ENCODE data around the gene PSMG2. TPM values are rescaled to one million over a fixed set of nuclear protein-coding genes. Genes with fewer than 3 reads are reported as not detected.

The PSMG2 gene
- total RNA-seq (2012; rRNA removed) (59.5 and 60.8 TPM in 2 replicates), polyA plus RNA-seq (2012; rRNA removed) (30.4 and 34.4 TPM in 2 replicates), Bru-seq, nascent RNA (percentile 66 among the genes with signal in this experiment), BruChase-seq, experiment 1, labeled RNA remaining after a 6-hour chase (percentile 71 among the genes with signal in this experiment), BruChase-seq, experiment 2, labeled RNA remaining after a 2-hour chase (percentile 62 among the genes with signal in this experiment)
- 16.0 and 17.5 TPM in 2 replicates for polyA plus RNA-seq (2012; cell fraction: cytosol; rRNA removed)
- 5.7 and 26.1 TPM in 2 replicates for polyA plus RNA-seq (2012; cell fraction: nucleus; rRNA removed; ENCODE audit: low replicate concordance)
- long read RNA-seq, transcript PSMG2-201 (7 exons, 1,686 nt) = major isoform, 44 of 48 reads
- long read RNA-seq, partial matches to known transcripts = 2 of 48 reads
- long read RNA-seq, other reads (novel, unspliced or antisense) = 2 of 48 reads

DNA sequence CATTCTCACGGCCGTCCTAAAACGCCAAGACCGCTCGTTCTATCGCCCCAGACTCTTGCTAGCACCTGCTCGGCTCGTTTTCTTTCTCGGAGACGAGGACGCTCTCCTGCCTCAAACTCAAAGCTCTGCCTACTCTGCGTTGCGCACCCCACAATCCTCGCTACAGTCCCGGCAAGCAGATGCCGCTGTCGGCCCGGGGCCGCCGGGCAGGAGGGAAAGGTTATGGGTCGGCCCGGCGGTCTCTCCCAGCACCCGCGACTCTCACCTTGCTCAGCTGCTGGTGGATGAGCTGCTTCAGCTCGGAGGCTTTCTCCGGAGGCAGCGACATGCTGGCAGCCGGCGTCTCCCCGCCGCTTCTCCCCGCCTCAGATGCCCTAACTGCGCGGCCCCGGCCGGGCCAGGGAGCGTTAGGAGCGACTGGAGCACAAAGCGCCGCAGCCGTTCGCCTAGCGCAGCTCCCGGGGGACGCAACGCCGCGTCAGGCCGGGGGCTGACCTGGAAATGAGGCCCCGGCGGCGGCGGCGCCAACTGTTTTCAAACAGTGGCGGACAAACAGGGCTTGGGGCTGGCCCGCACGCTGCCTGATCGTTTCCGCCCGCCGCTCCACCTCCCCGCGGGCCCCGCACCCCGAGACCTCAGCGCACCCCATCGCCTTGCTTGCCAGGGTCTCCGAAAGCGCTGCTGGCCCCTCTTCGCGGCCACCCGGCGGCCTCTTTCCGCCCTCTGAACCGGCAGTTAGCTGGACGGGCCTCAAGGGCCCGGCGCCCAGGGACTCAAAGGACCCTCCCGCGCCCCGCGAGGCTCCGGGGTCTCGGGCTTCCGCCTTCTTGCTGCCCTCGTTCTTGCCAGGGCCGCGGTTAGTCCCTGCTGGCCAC, at the start of gene PSMG2, which contains the start of gene CEP76:
PSMG2 (plus strand) TSS at position 822 of the 875 bp plus-strand sequence. CDS start 66 bp downstream, outside the sequence.
CEP76 (minus strand) TSS at position 503 of the 875 bp plus-strand sequence; CDS start at position 328, 175 bp downstream.
- DNase-seq (peak; percentile 84), ATAC-seq (ENCODE audit: low read depth) (peak; percentile 94)
- peak within 1 kb of the TSS; percentile 95 for H3K14ac ChIP-seq (replicated peaks; ENCODE audit: low read depth, low read length)
- dilution Hi-C loops (cut with HindIII; ENCODE audit: low sequenced_read_pairs, unreplicated experiment) = no loop called here
- peak within 1 kb of the TSS; percentile 56; the same call in 1 of the 3 replicates for H2BK15ac ChIP-seq (ENCODE audit: low read depth, low read length)
- H4K5ac ChIP-seq (ENCODE audit: low read depth, low read length) = peak within 1 kb of the TSS; percentile 76
- H4K91ac ChIP-seq (ENCODE audit: insufficient read depth, low read depth, low read length) = peak within 1 kb of the TSS; percentile 99
- TF ChIP-seq MAZ (IDR thresholded peaks at IDR 0.05; ENCODE audit: borderline replicate concordance, low read depth, low read length) = peak; percentile 68; the same call in 1 of the 2 replicates
- TF ChIP-seq, protein P1, sequence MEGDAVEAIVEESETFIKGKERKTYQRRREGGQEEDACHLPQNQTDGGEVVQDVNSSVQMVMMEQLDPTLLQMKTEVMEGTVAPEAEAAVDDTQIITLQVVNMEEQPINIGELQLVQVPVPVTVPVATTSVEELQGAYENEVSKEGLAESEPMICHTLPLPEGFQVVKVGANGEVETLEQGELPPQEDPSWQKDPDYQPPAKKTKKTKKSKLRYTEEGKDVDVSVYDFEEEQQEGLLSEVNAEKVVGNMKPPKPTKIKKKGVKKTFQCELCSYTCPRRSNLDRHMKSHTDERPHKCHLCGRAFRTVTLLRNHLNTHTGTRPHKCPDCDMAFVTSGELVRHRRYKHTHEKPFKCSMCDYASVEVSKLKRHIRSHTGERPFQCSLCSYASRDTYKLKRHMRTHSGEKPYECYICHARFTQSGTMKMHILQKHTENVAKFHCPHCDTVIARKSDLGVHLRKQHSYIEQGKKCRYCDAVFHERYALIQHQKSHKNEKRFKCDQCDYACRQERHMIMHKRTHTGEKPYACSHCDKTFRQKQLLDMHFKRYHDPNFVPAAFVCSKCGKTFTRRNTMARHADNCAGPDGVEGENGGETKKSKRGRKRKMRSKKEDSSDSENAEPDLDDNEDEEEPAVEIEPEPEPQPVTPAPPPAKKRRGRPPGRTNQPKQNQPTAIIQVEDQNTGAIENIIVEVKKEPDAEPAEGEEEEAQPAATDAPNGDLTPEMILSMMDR (conservative IDR thresholded peaks at IDR 0.05; ENCODE audit: low read depth, low read length) = no peak
- peak; percentile 75; the same call in 1 of the 2 replicates for TF ChIP-seq CHD1 (IDR thresholded peaks at IDR 0.05; ENCODE audit: low read depth, low read length)
- TF ChIP-seq BHLHE40 (IDR thresholded peaks at IDR 0.05; ENCODE audit: low read depth, low read length) = no peak
- no peak for TF ChIP-seq FOS (IDR thresholded peaks at IDR 0.05; ENCODE audit: low read depth, low read length)
- TF ChIP-seq MXI1 (IDR thresholded peaks at IDR 0.05; ENCODE audit: borderline replicate concordance, low read depth, low read length) = 0 out of 2 replicates have a peak, but pooled peaks have one; percentile 12
- TF ChIP-seq POLR2A (IDR thresholded peaks at IDR 0.05; ENCODE audit: low read depth, low read length) = peak; percentile 92
- H3K27ac ChIP-seq (ENCODE audit: insufficient read depth, low read length) = peak within 1 kb of the TSS; percentile 98
- H3K4me1 ChIP-seq (ENCODE audit: control insufficient read depth, insufficient read depth, low read length) = peaks cover 4% of the 10 kb centered on the region; the same call in 1 of the 2 replicates
- no TSS peak for BruUV-seq (replicated peaks)
- peak within 1 kb of the TSS; percentile 95 for H3K23ac ChIP-seq (ENCODE audit: low read depth, low read length)
- in situ Hi-C loops (cut with MboI; ENCODE audit: low sequenced_read_pairs) = no loop called here
- peak within 1 kb of the TSS; percentile 87; the same call in 1 of the 2 replicates for H3K18ac ChIP-seq (ENCODE audit: low read depth, low read length)
- H3K4ac ChIP-seq (ENCODE audit: low read depth, low read length) = peak within 1 kb of the TSS; percentile 98
- H2BK5ac ChIP-seq (ENCODE audit: low read depth, low read length, poor library complexity, severe bottlenecking) = peak within 1 kb of the TSS; percentile 99
- peak within 1 kb of the TSS; percentile 98 for H2BK120ac ChIP-seq (ENCODE audit: low read depth, low read length)
- peak within 1 kb of the TSS; percentile 89 for H3K4me3 ChIP-seq (ENCODE audit: insufficient read depth, low read depth, low read length)
- peak within 1 kb of the TSS; percentile 97 for H3K4me2 ChIP-seq (ENCODE audit: low read depth, low read length)
- H3K9me3 ChIP-seq (ENCODE audit: control insufficient read depth, insufficient read depth, low read length) = no peaks in the 10 kb centered on the region
- H2AK5ac ChIP-seq (ENCODE audit: low read depth, low read length) = 0 out of 2 replicates have a peak within 1 kb of the TSS, but pooled peaks have one; percentile 21
- intact Hi-C loops (cut with micrococcal nuclease) = loop anchor here (1.0 kb wide), 1 partner anchor 311 kb away; no protein-coding TSS in a partner anchor
- peaks cover 3% of the 10 kb centered on the region; the same call in 1 of the 2 replicates for H3K36me3 ChIP-seq (ENCODE audit: control insufficient read depth, insufficient read depth, low read length)
- no peaks in the 10 kb centered on the region for H3K9me1 ChIP-seq (ENCODE audit: insufficient read depth, low read length)
- no peaks in the 10 kb centered on the region; the same call in 1 of the 2 replicates for H4K20me1 ChIP-seq (ENCODE audit: insufficient read depth, low read length)
- no peaks in the 10 kb centered on the region for H3K27me3 ChIP-seq (ENCODE audit: control insufficient read depth, insufficient read depth, low read length)
- H4K8ac ChIP-seq (ENCODE audit: low read depth in 2 of 2, low read length in 2 of 2) = peak within 1 kb of the TSS; percentile 93 to 98
- peaks cover 20 to 32% of the 10 kb centered on the region in 2 experiments for H3K79me1 ChIP-seq (ENCODE audit: low read depth in 1 of 2, low read length in 2 of 2)
- peak within 1 kb of the TSS; percentile 97 for H2AK9ac ChIP-seq (replicated peaks; ENCODE audit: low read depth, low read length, poor library complexity)
- no peak within 1 kb of the TSS for H2BK20ac ChIP-seq (ENCODE audit: low read depth, low read length)
- peak within 1 kb of the TSS; percentile 91 for H3K56ac ChIP-seq (ENCODE audit: extremely low read depth, insufficient read depth, low read length)
- H3K9ac ChIP-seq (ENCODE audit: low read depth, low read length) = peak within 1 kb of the TSS; percentile 95
- WGBS, 2 experiments (ENCODE audit: extremely low coverage in 2 of 2, insufficient read length in 1 of 2) = 0% methylated on average over 26 of the region's 89 CpGs; no CpG with 5 or more reads in 1 of the 2 experiments
- ChIA-PET POLR2A (ENCODE audit: unreplicated experiment) (interaction anchor here (0.6 kb wide), 1 partner anchor 264 kb away, joined by 3 read pairs; no protein-coding TSS in a partner anchor), CTCF (interaction anchor here (0.9 kb wide), 1 partner anchor 25 kb away, joined by 3 read pairs; no protein-coding TSS in a partner anchor)
- peak within 1 kb of the TSS; percentile 100 for H2AFZ ChIP-seq (replicated peaks; ENCODE audit: low read length, poor library complexity)

All from IMR-90 (cell line).